SU-DHL-6 (cell line): ENCODE results near the gene PBRM1.

Experiments used
- EZH2phosphoT487 ChIP-seq: fragments of 200-600 bp; sonication (generic), shearing (Covaris generic); conservative IDR thresholded peaks from 2 replicates; pipeline ENCODE4 v1.6.1; 2018; ENCODE audit warnings: mild to moderate bottlenecking, antibody characterized with exemption, low read length, moderate library complexity, mixed read lengths
- TF ChIP-seq, protein P1 (sequence below): fragments of 200-600 bp; sonication (generic); IDR thresholded peaks from one replicate; pipeline ENCODE4 v1.5.1; 2017; ENCODE audit warnings: antibody characterized with exemption, mild to moderate bottlenecking, low read length, moderate library complexity; ENCODE audit not compliant: insufficient read depth, poor library complexity, severe bottlenecking

- TF ChIP-seq, protein P1, sequence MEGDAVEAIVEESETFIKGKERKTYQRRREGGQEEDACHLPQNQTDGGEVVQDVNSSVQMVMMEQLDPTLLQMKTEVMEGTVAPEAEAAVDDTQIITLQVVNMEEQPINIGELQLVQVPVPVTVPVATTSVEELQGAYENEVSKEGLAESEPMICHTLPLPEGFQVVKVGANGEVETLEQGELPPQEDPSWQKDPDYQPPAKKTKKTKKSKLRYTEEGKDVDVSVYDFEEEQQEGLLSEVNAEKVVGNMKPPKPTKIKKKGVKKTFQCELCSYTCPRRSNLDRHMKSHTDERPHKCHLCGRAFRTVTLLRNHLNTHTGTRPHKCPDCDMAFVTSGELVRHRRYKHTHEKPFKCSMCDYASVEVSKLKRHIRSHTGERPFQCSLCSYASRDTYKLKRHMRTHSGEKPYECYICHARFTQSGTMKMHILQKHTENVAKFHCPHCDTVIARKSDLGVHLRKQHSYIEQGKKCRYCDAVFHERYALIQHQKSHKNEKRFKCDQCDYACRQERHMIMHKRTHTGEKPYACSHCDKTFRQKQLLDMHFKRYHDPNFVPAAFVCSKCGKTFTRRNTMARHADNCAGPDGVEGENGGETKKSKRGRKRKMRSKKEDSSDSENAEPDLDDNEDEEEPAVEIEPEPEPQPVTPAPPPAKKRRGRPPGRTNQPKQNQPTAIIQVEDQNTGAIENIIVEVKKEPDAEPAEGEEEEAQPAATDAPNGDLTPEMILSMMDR: no peak
- no peak for TF ChIP-seq EZH2phosphoT487
Observed at GRCh38 chr3:52528586-52529375, 156.9 kb downstream of the PBRM1 start.
